ENCODE measurements around the gene ZAR1L.

The ZAR1L gene

DNA sequence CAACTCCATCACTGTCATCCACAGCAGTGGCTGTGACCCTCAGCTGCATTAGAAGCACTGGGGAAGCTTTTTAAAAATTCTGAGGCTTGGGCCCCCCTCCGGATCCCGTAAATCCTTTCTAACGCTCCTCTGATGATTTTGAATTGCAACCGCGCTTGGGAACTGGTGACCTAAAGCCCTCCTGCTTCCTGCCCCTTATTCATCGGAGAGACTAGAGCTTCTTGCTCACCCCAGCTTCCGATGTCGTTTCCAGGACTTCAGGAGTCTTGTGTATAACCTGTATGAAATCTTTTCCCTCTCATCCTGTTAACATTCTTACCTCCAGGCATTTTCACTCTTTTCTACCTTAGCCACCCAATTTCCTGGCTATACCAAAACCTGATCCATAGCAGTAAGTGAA is 14.8 kb downstream of the ZAR1L start:
- DNase-seq: no peak

DNA sequence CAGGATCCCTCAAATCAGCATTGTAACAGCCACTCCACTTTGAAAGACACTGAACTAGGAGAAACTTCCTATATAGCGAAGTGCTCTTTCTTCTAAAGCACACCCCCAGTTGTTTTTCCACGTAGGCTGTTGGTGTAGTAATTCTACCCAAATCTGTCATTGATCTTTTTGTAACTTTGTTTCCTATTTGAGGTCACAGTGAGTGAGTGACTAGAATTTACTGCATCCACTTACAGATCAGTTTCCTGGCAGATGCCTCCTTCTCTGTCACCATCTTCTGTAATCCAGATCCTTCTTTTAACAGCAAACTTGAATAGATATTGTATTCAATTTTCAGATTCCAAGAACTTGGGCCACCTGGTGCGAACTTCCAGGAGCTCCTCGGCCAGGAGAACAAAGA is 15.3 kb downstream of the ZAR1L start:
- DNase-seq: no peak

DNA sequence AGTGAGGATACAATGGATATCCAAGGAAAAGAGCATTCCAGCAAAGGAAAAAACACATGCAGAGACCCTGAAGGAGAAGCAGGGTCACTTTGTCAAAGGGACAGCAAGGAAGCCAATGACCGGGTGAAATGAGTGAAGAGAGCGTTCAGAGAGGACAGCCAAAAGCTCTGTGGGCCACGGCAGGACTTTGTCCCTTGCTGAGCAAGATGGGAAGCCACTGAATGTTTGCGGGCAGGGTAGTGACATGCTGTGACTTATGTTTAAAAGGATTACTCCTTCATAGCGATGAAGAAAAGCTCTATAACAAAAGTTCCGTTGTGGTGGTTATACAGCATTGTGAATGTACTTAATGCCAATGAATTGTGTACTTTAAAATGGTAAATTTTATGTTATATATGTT is 16.5 kb downstream of the ZAR1L start:
- no peak for DNase-seq

DNA sequence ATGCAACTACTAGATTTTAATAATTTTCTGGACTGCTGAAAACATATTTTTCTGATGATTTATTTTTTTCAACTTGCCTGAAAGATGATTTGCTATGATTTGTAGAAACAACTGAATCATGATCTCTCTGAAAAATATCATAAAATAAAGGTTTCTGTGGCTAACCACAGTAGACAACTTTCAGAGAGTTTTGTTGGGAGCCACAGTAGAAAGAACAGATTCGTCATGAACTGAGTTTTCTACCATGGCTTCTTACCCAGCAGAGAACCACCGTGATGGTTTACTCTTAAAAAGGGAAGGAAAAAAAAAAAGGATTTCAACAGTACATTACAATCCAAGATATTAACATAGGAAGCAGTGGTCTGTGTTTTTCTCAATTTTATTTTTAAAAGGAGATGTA is 18.0 kb downstream of the ZAR1L start:
- DNase-seq: no peak

DNA sequence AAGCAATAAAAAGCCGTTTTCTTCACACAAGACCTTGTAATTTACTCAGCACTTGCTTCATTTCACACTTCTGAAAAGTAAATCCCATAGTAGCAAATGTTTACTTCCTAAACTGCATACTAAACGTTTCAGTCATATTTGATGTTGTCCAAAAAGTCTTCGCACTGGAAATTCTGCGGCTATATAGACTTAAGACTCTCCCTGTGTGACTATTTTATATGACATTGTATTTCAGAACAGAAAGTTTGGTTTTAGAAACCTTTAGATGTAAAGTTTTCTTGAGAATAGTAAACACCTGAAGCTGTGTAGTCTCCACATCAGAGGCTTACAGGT is 29.6 kb downstream of the ZAR1L start:
- no peak for DNase-seq

DNA sequence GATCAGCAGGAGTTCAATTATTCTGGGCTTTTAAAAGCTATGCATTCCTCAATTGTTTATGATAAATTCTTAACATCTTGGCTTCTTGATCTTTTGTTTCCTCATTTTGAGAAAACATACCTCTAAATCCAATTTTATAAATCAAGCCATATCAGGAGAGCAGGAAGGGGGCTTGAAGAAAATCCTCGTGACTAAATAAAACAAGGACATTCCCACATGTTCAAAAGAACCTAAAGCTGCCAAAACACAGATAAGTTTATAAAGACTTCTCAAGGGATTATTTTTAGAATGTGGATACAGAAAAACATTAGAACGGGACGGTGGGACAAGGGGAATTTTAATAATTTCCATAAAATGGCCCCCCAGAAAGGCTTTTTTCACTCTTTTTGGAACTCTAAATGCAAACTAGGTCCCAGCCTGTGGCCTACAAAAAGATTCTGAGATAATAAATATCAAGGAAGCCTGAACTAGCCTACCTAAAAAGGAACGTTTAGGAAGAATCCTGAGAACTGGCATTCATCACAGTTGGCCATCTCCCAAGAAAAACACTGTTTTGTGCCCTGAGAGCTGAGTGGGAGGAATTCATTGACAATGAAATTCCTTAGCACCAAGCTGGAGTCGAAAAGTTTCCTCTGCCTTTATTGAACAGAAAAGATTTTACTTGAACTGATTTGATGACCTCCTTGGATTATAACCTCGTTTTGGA is 30.1 kb downstream of the ZAR1L start:
- DNase-seq: no peak

DNA sequence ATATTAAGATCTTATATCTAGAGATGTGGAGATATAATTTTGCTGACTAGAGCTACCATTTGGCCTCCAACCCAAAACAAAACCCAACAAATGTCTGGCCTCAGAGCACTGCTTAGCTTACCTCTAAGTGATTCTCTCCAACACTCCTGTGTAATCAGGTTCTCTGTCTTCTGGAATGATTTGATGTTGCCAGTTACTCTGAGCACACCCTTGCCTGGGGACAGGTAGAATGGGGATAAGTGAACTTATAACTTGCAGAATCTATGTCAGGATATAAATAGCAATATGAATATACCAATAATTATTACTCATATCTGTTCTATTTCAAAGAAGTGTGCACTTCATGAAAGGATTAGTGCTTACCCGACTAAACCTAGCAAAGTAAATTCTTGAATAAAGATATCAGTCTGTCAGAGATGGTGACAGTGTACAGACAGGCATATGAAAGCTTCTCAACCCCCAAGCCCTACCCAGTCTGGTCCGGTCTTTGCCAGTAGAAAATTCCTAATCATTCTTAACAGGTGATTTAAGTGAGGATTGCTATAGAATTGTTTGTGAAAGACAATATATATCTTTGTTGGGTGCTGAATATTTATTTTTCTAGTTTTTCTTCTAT is 33.0 kb downstream of the ZAR1L start:
- DNase-seq: no peak

DNA sequence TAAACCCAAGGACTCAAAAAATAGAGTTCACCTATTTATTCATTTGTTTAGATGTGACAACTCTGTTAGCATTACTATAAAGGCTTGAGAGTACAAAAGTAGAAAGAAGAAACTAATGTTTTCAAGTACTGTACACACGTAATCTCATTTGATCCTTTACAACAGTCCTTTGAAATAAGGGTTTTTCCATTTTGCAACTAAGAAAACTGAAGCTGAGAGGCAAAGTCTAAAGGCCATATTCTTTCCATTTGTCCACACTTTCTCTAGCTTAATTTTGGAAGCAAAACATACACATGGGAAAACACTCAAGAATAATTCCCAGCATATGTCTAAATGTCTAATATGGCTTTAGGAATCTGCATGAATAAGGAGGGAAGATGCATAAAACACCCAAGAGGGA is 34.1 kb downstream of the ZAR1L start:
- DNase-seq: no peak

DNA sequence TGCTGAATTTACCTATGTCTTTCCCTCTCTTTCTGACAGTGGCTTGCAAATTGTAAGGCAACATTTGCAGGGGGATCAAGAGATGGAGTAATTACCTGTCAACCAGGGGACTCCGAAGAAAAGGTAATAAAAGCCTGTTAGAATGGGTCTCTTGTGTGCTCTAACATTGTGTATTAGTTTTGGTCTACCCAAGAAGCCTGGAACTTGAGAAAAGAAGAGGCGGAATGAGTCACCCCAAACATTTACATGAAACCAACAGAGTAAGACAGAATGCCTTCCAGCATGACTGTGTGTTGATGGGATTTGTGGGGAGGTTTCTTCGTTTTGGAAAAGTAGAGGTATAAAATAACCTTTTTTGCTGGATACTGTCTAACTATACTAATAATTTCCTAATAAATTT is 36.7 kb downstream of the ZAR1L start:
- DNase-seq: no peak

DNA sequence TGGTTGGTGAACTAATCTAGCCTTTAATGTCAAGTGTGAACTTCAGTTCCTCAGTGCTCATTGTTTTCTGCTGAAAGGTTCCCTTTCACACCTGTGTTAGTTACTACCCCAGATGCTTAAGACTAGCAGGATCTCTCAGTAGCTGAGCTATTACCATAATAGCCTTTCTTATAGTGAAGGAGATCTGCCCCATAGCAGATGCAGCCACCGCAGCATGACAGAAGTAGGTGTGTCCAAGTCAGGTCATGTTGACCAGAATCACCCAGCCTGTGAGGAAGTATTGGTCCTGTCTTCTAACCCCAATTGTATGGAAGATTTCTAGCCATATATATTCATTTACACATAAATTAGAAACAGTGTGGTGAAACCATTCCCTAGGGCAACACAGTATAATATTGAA is 37.3 kb downstream of the ZAR1L start:
- no peak for DNase-seq

DNA sequence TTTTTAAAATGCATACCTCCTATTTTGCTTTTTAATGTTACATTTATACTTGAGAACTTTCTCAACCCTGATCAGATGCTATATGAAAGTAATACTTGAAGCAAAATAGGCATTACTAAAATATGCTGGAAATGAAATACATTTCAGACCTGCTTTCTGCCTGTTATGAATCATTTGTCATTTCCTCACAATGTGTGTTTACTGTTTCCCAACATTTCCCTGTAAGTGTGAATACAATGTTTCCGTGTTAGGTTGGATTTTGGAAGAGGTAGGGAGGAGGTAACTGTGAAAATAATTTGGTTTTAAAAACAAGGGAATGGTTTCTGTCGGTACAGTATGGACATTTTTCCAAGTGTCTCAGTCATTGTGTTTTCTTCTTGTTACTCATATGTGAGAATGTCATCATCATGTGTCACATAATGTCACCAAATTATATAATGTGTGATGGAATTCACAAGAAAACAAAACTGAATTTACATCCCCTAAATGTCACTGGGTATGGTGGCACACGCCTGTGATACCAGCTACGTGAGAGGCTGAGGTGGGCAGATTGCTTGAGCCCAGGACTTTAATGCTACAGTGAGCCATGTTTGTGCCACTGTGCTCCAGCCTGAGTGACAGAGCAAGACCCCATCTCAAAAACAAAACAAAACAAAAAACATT is 43.0 kb downstream of the ZAR1L start:
- no peak for DNase-seq

DNA sequence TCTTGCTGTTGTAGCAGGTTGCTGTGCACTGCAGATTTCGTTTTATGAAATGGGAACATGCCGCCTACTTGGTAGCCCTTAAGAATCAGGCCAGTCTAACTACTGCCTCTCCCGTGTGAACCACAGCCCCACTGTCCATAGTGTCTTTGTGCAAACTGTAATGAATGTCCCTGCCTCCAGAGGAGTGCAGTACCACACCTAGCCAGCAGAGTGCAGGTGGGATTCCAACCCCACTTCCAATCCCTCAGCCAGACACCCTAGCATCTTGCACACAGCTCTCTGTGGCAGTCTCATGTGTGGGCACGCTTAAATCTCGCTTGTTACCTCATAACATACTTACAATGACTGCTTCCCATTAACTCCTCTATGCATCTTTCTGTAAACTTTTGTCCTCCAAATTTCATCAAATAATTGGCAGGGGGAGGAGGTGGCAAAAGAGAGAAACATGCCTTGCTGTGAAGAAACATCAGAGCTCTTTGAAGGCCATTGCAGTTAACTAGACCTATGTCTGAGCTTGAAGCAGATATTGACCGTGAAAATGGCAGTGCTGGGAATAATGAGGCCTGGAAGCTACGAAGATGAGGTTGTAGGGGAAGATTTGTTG is 47.2 kb downstream of the ZAR1L start:
- peak; percentile 18 for DNase-seq

DNA sequence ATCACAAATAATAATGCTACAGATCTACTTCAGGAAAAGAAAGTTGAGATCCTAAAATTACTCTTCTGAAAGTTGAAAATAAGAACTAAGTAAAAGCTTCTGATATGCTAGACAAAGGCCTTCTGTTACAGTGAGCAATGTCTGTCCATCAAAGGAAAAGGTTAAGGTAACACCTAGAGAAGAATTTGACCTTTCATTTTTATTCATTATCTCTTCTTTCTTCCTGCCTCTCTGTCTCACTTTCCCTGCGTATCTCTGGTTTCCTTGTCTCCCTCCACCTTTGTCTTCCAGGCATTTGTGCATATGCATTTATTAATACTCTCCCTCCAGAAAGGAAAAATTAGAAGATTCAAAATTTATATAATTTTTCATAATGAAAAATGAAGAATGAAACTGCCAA is 49.0 kb downstream of the ZAR1L start:
- no peak for DNase-seq

DNA sequence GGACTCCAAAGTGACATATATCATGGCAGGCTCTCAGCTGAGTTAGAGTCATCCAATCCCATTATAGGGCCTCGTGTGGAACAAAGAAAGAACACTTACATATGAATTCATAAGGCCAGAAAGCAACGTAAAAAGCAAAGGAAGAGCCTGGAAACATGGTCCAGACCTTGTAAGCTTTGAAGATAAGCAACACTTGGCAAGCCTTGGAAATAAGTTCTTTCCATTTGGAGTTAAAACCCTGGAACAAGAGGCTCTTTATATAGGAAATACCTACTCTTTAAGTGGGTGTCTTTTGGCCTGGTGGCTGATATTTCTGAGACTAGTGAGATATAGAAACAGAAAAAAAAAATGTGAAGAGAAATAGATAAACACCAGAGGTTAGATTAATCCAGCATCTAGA is 49.4 kb downstream of the ZAR1L start:
- DNase-seq: no peak

DNA sequence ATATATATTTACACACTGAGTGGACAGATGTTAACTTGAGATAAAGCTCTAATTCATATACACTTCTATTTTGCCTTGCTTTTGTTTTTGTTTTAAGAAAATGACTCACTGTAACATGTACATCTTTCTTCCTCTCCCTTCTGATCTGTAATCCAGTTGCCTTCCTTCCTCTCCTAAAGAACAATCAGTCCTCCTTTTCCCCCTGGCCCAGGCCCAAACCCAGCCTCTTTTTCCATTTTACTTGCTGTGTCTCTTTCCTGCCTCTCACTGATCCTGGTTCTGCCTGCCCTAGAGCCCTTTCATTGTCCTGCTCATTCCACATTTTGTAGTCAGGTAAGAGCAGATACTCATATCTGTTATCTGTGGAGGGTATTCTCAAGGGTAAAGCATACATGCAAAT is 50.8 kb downstream of the ZAR1L start:
- no peak for DNase-seq

DNA sequence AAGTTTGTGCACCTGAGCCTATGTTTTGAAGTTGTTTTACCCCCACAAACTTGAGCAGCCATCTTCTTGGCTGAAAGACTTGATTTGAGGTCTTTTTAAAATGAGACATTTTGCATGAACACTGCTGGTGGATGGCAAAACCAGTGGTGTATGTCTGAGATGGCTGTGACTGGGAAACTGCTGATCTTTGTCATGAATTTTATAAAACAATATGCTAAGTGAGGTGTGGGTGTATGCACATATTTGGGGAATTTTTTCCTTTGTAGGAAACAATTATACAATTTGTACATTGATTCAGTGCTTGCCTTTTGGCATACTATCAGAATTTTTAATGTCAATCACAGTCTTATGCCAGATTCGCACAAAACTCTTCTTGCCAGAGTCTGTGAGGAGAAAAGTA is 52.5 kb downstream of the ZAR1L start:
- no peak for DNase-seq

DNA sequence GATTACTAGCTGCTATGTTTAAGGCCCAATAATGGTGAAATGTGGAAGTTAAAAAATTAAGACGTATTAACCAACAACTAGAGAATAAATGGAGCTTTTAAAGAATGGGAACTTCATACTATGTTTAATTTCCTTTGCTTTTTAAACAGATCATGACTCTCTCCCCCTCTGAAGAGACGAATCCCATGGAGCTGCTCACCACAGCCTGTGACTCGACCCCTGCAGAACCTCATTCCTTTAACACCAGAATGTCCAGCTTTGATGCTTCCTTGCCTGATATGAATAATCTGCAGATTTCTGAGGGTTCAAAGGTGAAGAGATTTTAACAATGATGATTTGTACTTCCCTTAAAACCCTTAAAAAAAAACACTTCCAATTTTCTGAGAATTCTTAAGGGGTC is 53.0 kb downstream of the ZAR1L start:
- no peak for DNase-seq

DNA sequence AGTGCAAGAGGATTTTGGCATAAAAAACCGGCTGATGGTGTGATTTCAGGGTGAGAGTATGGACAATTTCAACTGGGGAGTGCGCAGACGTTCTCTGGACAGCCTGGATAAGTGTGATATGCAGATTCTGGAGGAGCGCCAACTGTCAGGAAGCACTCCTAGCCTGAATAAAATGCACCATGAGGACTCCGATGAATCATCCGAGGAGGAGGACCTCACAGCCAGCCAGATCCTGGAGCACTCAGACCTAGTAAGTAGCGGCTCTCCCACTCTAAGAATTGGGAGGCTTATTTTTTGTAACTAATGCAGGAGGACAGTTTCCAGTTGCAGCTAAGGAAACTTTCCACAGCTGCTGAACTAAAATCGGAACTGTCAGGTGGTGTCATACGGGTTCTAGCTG is 53.6 kb downstream of the ZAR1L start:
- DNase-seq: no peak

DNA sequence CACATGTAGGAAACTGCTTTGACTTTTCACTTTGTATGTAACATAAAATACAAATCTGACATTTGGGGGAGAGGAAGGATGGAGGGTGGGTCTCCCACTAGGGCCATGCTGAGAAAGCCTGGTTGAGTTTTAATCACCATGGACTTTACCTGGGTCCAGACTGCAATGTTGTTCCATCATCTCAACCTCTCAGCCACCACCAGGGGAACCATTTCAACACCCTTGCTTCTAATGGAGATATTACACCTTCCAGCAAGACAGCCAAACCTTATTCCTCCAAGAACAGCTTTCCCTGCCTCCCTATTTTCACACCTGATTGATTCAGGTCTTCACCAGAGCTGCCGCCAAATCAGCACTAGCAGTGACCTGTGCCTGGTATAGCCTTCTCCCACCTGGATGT is 56.0 kb downstream of the ZAR1L start:
- DNase-seq: no peak

DNA sequence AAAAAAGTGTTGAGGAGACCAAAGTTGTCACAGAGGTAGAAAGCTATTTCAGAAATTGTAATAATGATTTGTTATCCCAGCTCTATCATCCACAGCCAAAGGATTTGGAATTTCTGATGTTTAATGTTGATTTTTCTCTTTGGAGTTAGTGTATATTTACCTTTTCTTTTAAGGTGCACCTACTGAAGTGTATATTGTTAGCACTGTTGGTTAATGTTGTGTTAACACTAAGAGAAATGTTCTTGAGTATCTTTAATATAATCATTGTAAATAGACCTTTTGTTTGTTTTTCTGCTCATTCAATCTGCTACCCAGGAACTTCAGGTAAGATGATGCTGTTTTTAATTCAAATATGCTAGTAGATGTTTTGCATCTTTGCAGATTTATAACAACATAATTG is 57.5 kb downstream of the ZAR1L start:
- DNase-seq: no peak

DNA sequence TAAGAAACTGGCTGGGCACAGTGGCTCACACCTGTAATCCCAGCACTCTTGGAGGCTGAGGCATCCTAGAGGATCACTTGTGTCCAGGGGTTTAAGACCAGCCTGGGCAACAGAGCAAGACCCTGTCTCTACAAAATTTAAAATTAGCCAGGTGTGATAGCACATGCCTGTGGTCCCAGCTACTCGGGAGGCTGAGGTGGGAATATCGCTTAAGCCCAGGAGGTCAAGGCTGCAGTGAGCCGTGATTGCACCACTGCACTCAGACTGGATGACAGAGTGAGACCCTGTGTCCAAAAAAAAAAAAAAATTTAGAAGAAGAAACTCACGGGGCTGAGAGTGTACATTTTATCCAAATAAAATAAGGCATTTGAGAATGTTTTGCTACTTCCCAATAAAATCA is 58.9 kb downstream of the ZAR1L start:
- no peak for DNase-seq

DNA sequence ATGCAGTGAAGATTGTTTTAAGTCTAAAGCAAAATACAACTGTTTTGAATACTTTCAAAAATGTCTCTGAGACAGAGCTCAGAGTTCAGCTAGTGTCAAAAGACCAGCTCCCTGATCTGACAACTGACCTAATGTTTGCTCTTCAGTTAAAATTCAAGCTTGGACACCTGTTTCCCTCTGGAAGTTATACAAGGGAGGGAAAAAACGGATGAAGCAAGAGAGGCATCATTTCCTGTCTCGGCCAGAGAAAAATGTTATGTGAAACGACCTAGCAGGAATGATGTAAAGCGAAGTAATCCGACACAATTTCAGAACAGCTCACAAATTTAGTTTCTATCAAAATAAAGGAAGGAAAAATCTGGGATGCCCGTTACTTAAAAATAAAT is 59.4 kb downstream of the ZAR1L start:
- no peak for DNase-seq

DNA sequence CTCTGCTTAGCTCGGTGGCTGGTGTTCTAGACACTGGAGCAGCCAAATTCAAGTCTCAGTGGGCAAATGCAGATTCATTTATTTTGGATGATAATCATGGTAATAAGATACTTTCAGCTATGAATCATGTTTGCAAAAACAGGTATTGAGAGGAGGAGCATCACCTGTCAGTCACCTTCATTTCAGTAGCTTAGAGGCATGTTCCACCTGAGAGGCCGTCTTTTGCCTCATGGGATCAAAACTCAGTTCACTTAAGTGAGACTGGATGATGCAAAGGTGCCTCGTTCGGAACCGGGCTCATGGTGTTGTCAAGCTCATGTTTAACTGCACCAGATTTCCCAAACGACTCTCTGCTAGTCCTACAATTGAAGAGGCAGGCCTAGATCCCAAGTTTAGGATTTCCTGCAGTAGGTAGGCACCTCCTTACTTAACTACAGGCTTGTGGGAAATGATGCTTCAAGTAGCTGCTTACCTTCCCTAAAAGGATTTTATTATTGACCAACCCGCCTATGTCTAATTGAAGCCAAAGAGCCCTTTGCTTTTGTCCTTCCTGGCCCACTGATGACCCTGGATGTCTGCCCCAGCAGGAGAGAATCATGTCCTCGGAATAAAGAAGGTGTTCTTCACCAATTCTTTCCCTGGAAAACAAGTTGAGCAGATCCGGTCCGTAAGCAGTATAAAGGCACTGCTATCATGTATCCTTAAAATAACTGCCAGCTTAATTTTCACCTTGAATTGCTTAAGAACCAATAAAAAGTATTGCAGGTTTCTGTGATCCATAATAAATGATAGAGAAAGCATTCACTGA is 60.0 kb downstream of the ZAR1L start:
- DNase-seq: no peak

DNA sequence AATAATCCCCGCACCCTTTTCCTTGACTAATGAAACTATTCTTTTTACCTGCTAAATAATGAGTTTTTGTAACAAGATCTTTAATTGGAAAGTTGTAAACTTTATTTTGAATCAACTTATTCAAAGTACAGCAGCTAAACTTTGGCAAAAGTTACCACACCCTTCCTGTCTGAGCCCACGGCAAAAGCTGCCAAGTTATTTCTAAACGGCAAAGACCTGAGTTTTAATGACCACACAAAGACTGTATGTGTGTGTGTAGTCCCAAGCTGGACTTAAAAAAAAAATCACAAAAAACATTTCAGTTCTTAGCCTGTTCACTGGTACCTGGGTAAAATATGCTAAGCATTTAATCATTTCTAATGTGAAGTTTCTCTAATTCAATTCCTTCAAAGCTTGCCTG is 60.7 kb downstream of the ZAR1L start:
- DNase-seq: no peak

Data from activated effector memory CD4-positive, alpha-beta T cell treated with Interleukin-2 at 50 U/mL for 16 hours (primary cell).